Esophagus (tissue), 2 donors: ENCODE data around the gene LY6G5C. TPM values are rescaled to one million over a fixed set of nuclear protein-coding genes. Genes with fewer than 3 reads are reported as not detected.

Experiments
- H3K27ac ChIP-seq, 2 donors: one replicate each; pipeline ENCODE4 v1.5.1; 2013; ENCODE audit warnings: low read depth in 2 of 2, mild to moderate bottlenecking in 2 of 2, inconsistent platforms in 1 of 2, low read length in 1 of 2, moderate library complexity in 1 of 2
- H3K27me3 ChIP-seq, 2 donors: one replicate each; pipeline ENCODE4 v1.6.1; 2013; ENCODE audit warnings: low read length in 2 of 2, control low read depth in 1 of 2, mild to moderate bottlenecking in 1 of 2; ENCODE audit not compliant: insufficient read depth in 2 of 2, control insufficient read depth in 1 of 2
- H3K36me3 ChIP-seq, 2 donors: one replicate each; pipeline ENCODE4 v1.6.1; 2013; ENCODE audit warnings: low read length in 1 of 2; ENCODE audit not compliant: control insufficient read depth in 2 of 2, insufficient read depth in 2 of 2
- H3K4me1 ChIP-seq, 2 donors: one replicate each; pipeline ENCODE4 v1.6.1; 2013; ENCODE audit warnings: low read length in 1 of 2; ENCODE audit not compliant: control insufficient read depth in 2 of 2, insufficient read depth in 2 of 2
- H3K4me3 ChIP-seq, 2 donors: one replicate each; pipeline ENCODE4 v1.5.1; 2013; ENCODE audit warnings: low read length in 2 of 2, mild to moderate bottlenecking in 2 of 2, low read depth in 1 of 2, moderate library complexity in 1 of 2
- H3K9me3 ChIP-seq, 2 donors: one replicate each; pipeline ENCODE4 v1.6.1; 2013; ENCODE audit warnings: mild to moderate bottlenecking in 2 of 2, low read depth in 1 of 2, low read length in 1 of 2, moderate library complexity in 1 of 2; ENCODE audit not compliant: control insufficient read depth in 2 of 2, insufficient read depth in 1 of 2
- WGBS, 2 donors: extraction: QIAGEN DNeasy Blood & Tissue Kit; methylation state at CpG; one replicate each; pipeline ENCODE4 v1.1.7; 2013; 5-methylcytosine and 5-hydroxymethylcytosine counted together
- polyA plus RNA-seq, 2 donors: library from polyadenylated mRNA; stranded (reverse); fragments of 200-250 nt; gene quantifications; one replicate each; pipeline ENCODE4 v1.2.3, GENCODE V29; 2013
- donor health status: healthy with polysubstance abuse.
- donor health status: Bipolar disorder and iron deficiency.

LY6G5C gene
- polyA plus RNA-seq, 2 donors: 0.76 to 1.1 TPM

GRCh38 chr6:31658158-31658688 is 22.6 kb downstream of the LY6G5C start:
- Histone ChIP-seq H3K4me1 (peaks cover 12 to 19% of the 10 kb centered on the region in 2 donors), H3K36me3 (peaks cover 0 to 13% of the 10 kb centered on the region in 2 donors), H3K27me3 (no peaks in the 10 kb centered on the region), H3K27ac (no peak overlapping the region), H3K4me3 (no peak overlapping the region), H3K9me3 (no peaks in the 10 kb centered on the region)
- WGBS, 2 donors: 72 to 75% methylated on average over 4 of the region's 4 CpGs

GRCh38 chr6:31657406-31658157 is 23.3 kb downstream of the LY6G5C start:
- peaks cover 0 to 13% of the 10 kb centered on the region in 2 donors for H3K36me3 ChIP-seq
- peaks cover 12 to 16% of the 10 kb centered on the region in 2 donors for H3K4me1 ChIP-seq
- no peaks in the 10 kb centered on the region for H3K9me3 ChIP-seq
- 69 to 79% methylated on average over 6 of the region's 6 CpGs for WGBS, 2 donors
- no peak overlapping the region for H3K27ac ChIP-seq
- H3K27me3 ChIP-seq: no peaks in the 10 kb centered on the region
- H3K4me3 ChIP-seq: no peak overlapping the region

GRCh38 chr6:31655349-31656237 is 25.3 kb downstream of the LY6G5C start, which contains the start of gene APOM:
TSS of gene APOM (plus strand) at chr6:31655894. CDS start at chr6:31655967, 73 bp downstream.
- H3K27ac ChIP-seq: no peak within 1 kb of the TSS
- H3K4me1 ChIP-seq: peaks cover 12 to 18% of the 10 kb centered on the region in 2 donors
- no peaks in the 10 kb centered on the region for H3K9me3 ChIP-seq
- WGBS, 2 donors: 67 to 81% methylated on average over 8 of the region's 8 CpGs
- peaks cover 0 to 8% of the 10 kb centered on the region in 2 donors for H3K36me3 ChIP-seq
- no peak within 1 kb of the TSS for H3K4me3 ChIP-seq
- H3K27me3 ChIP-seq: no peaks in the 10 kb centered on the region

- peaks cover 0 to 8% of the 10 kb centered on the region in 2 donors for H3K36me3 ChIP-seq
- H3K4me1 ChIP-seq: peaks cover 12 to 18% of the 10 kb centered on the region in 2 donors
- H3K4me3 ChIP-seq: no peak overlapping the region
- 88 to 90% methylated on average over 8 of the region's 8 CpGs for WGBS, 2 donors
- no peak overlapping the region for H3K27ac ChIP-seq
- H3K27me3 ChIP-seq: no peaks in the 10 kb centered on the region
- no peaks in the 10 kb centered on the region for H3K9me3 ChIP-seq
Measured at GRCh38 chr6:31654574-31655348, 26.1 kb downstream of the LY6G5C start.

GRCh38 chr6:31652925-31653724 is 27.7 kb downstream of the LY6G5C start:
- no peaks in the 10 kb centered on the region for H3K9me3 ChIP-seq
- H3K4me3 ChIP-seq: peak overlapping the region; percentile 64 to 76
- H3K27me3 ChIP-seq: no peaks in the 10 kb centered on the region
- 7 to 8% methylated on average over 37 of the region's 37 CpGs for WGBS, 2 donors
- H3K27ac ChIP-seq: peak overlapping the region; percentile 99 to 100
- H3K4me1 ChIP-seq: peaks cover 0 to 5% of the 10 kb centered on the region in 2 donors
- peaks cover 10 to 18% of the 10 kb centered on the region in 2 donors for H3K36me3 ChIP-seq

GRCh38 chr6:31651602-31652191 is 29.2 kb downstream of the LY6G5C start:
- Histone ChIP-seq H3K4me3 (peak overlapping the region; percentile 64 to 76), H3K27ac (peak overlapping the region; percentile 99 to 100), H3K36me3 (peaks cover 15 to 22% of the 10 kb centered on the region in 2 donors), H3K9me3 (no peaks in the 10 kb centered on the region), H3K4me1 (peaks cover 0 to 5% of the 10 kb centered on the region in 2 donors), H3K27me3 (no peaks in the 10 kb centered on the region)
- WGBS, 2 donors: 1 to 2% methylated on average over 29 of the region's 29 CpGs

- no peaks in the 10 kb centered on the region for H3K27me3 ChIP-seq
- peaks cover 0 to 2% of the 10 kb centered on the region in 2 donors for H3K4me1 ChIP-seq
- no peak overlapping the region for H3K4me3 ChIP-seq
- peaks cover 47 to 67% of the 10 kb centered on the region in 2 donors for H3K36me3 ChIP-seq
- 95% methylated on average over 9 of the region's 9 CpGs for WGBS, 2 donors
- H3K27ac ChIP-seq: no peak overlapping the region
- no peaks in the 10 kb centered on the region for H3K9me3 ChIP-seq
Measured at GRCh38 chr6:31645325-31645724, 35.5 kb downstream of the LY6G5C start.

- H3K27me3 ChIP-seq: no peaks in the 10 kb centered on the region
- H3K4me1 ChIP-seq: peaks cover 0 to 2% of the 10 kb centered on the region in 2 donors
- peaks cover 57 to 72% of the 10 kb centered on the region in 2 donors for H3K36me3 ChIP-seq
- H3K4me3 ChIP-seq: no peak overlapping the region
- H3K9me3 ChIP-seq: no peaks in the 10 kb centered on the region
- no peak overlapping the region for H3K27ac ChIP-seq
- 88 to 91% methylated on average over 15 to 17 of the region's 17 CpGs for WGBS, 2 donors
Measured at GRCh38 chr6:31643818-31644454, 36.9 kb downstream of the LY6G5C start.
